OCI-LY7 (cell line): ENCODE data around the gene PDE10A. TPM values are rescaled to one million over a fixed set of nuclear protein-coding genes. Genes with fewer than 3 reads are reported as not detected.

Source experiments
- BruUV-seq: library from RNA; stranded (reverse); fragments of 400-500 nt; replicated peaks from 2 replicates; lab custom pipeline; 2021; lab: Mats Ljungman, UMichigan
- CTCF ChIA-PET: fragments of 300-600 bp; sonication (Branson Sonifier 250); formaldehyde crosslinking; loops from one replicate; lab custom pipeline; 2022; ENCODE audit warnings: antibody characterized with exemption; ENCODE audit not compliant: unreplicated experiment; lab: Charles Lee
- POLR2A ChIA-PET: fragments of 300-600 bp; sonication (Branson Sonifier 250); formaldehyde crosslinking; loops from one replicate; lab custom pipeline; 2022; ENCODE audit warnings: antibody characterized with exemption; lab: Charles Lee
- DNase-seq: peaks from one replicate; pipeline ENCODE4 v3.0.0-alpha.2; 2015; ENCODE audit warnings: low spot score
- H2AFZ ChIP-seq: fragments of 200-600 bp; sonication (generic), shearing (Covaris generic); 2 replicates; pipeline ENCODE4 v1.6.1; 2014; ENCODE audit warnings: mild to moderate bottlenecking, antibody characterized with exemption, low read length, moderate library complexity
- H3K27ac ChIP-seq: fragments of 200-600 bp; sonication (generic); 2 replicates; pipeline ENCODE4 v1.5.1; 2014; ENCODE audit warnings: mixed run types, low read depth, mild to moderate bottlenecking, moderate library complexity, low read length, inconsistent platforms; ENCODE audit not compliant: poor library complexity, severe bottlenecking
- H3K36me3 ChIP-seq: fragments of 200-600 bp; sonication (generic); 2 replicates; pipeline ENCODE4 v1.6.1; 2014; ENCODE audit warnings: mild to moderate bottlenecking, antibody characterized with exemption, low read length, moderate library complexity, mixed read lengths; ENCODE audit not compliant: insufficient read depth
- H3K4me1 ChIP-seq: fragments of 200-600 bp; sonication (generic); 2 replicates; pipeline ENCODE4 v1.5.1; 2014; ENCODE audit warnings: mild to moderate bottlenecking, low read length; ENCODE audit not compliant: insufficient read depth, poor library complexity, severe bottlenecking
- H3K4me2 ChIP-seq: fragments of 200-600 bp; sonication (generic); 2 replicates; pipeline ENCODE4 v1.6.1; 2014; ENCODE audit warnings: mild to moderate bottlenecking, low read length
- H3K4me3 ChIP-seq: fragments of 200-600 bp; sonication (generic); 2 replicates; pipeline ENCODE4 v1.5.1; 2014; ENCODE audit warnings: mild to moderate bottlenecking, low read depth, low read length; ENCODE audit not compliant: poor library complexity, severe bottlenecking
- H3K79me2 ChIP-seq: fragments of 200-600 bp; sonication (generic); 2 replicates; pipeline ENCODE4 v1.6.1; 2016; ENCODE audit warnings: low read depth, mild to moderate bottlenecking, low read length, moderate library complexity, mixed read lengths; ENCODE audit not compliant: insufficient read depth
- H3K9me2 ChIP-seq: fragments of 200-600 bp; sonication (generic); 2 replicates; pipeline ENCODE4 v1.6.1; 2016; ENCODE audit warnings: mild to moderate bottlenecking, low read length, mixed read lengths; ENCODE audit not compliant: insufficient read depth
- H3K9me3 ChIP-seq: fragments of 200-600 bp; sonication (generic); 2 replicates; pipeline ENCODE4 v1.6.1; 2014; ENCODE audit warnings: mild to moderate bottlenecking, mixed run types, low read length, mixed read lengths
- H4K20me1 ChIP-seq: fragments of 200-600 bp; sonication (generic); 2 replicates; pipeline ENCODE4 v1.6.1; 2014; ENCODE audit warnings: mild to moderate bottlenecking, antibody characterized with exemption, low read length, moderate library complexity, mixed read lengths; ENCODE audit not compliant: insufficient read depth
- EZH2phosphoT487 ChIP-seq: fragments of 200-600 bp; sonication (generic); IDR thresholded peaks from 2 replicates; pipeline ENCODE4 v1.6.1; 2018; ENCODE audit warnings: low read depth, borderline replicate concordance, mild to moderate bottlenecking, mixed run types, antibody characterized with exemption, low read length, moderate library complexity, mixed read lengths
- intact Hi-C: fragments of 100-400 bp; cut with micrococcal nuclease; formaldehyde crosslinking; loops from one replicate; pipeline ENCODE4 v1.10.0; 2022; ENCODE audit not compliant: unreplicated experiment
- total RNA-seq, 2 experiments: library from RNA; depleted of rRNA in 1 of 2; stranded (reverse); fragments of >200 nt in 1 of 2; shearing (Covaris generic) in 1 of 2; gene quantifications; 2 replicates each; pipeline ENCODE4 v1.2.3, GENCODE V29; 2014 to 2022
- TF ChIP-seq, protein P1 (sequence below): fragments of 200-600 bp; sonication (generic); conservative IDR thresholded peaks from 2 replicates; pipeline ENCODE4 v1.5.1; 2014; ENCODE audit warnings: mild to moderate bottlenecking, antibody characterized with exemption, low read length, moderate library complexity, mixed read lengths

The PDE10A gene
- total RNA-seq, 2 experiments from 2014 or later: not detected

DNA sequence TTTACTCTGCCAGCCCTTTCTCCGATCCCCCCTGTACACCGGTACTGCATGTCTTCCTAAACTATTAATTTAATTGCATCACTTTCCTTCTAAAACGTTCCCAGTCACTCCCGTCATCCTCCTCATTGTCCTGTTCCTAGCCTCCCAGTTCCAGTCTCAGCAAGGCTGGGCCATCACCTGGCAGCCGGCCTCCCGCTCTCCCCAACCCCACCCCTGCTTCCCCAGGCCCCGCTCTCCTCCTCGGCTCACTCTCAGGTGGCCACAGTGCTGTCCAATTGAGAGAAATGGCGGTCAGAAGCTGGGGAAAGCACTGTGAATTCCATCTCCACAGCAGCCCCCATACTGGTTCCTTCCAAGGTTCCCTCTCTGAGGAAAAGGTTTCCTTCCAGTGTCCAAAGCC lies 8.9 kb downstream of the PDE10A start:
- H3K4me2 ChIP-seq: no peak overlapping the region
- H3K79me2 ChIP-seq: no peaks in the 10 kb centered on the region
- no peaks in the 10 kb centered on the region for H3K36me3 ChIP-seq
- TF ChIP-seq, protein P1, sequence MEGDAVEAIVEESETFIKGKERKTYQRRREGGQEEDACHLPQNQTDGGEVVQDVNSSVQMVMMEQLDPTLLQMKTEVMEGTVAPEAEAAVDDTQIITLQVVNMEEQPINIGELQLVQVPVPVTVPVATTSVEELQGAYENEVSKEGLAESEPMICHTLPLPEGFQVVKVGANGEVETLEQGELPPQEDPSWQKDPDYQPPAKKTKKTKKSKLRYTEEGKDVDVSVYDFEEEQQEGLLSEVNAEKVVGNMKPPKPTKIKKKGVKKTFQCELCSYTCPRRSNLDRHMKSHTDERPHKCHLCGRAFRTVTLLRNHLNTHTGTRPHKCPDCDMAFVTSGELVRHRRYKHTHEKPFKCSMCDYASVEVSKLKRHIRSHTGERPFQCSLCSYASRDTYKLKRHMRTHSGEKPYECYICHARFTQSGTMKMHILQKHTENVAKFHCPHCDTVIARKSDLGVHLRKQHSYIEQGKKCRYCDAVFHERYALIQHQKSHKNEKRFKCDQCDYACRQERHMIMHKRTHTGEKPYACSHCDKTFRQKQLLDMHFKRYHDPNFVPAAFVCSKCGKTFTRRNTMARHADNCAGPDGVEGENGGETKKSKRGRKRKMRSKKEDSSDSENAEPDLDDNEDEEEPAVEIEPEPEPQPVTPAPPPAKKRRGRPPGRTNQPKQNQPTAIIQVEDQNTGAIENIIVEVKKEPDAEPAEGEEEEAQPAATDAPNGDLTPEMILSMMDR: no peak
- no peak for TF ChIP-seq EZH2phosphoT487
- CTCF ChIA-PET: no interaction called here
- POLR2A ChIA-PET: interaction anchor here (0.7 kb wide), 1 partner anchor 555 kb away, joined by 6 read pairs; no protein-coding TSS in a partner anchor
- no peaks in the 10 kb centered on the region for H3K9me2 ChIP-seq
- DNase-seq: no peak
- H2AFZ ChIP-seq: no peak overlapping the region
- H4K20me1 ChIP-seq: no peaks in the 10 kb centered on the region
- H3K9me3 ChIP-seq: no peaks in the 10 kb centered on the region
- no peaks in the 10 kb centered on the region for H3K4me1 ChIP-seq
- intact Hi-C loops: no loop called here
- H3K27ac ChIP-seq: no peak overlapping the region
- no peak overlapping the region for H3K4me3 ChIP-seq
- BruUV-seq: no TSS peak

DNA sequence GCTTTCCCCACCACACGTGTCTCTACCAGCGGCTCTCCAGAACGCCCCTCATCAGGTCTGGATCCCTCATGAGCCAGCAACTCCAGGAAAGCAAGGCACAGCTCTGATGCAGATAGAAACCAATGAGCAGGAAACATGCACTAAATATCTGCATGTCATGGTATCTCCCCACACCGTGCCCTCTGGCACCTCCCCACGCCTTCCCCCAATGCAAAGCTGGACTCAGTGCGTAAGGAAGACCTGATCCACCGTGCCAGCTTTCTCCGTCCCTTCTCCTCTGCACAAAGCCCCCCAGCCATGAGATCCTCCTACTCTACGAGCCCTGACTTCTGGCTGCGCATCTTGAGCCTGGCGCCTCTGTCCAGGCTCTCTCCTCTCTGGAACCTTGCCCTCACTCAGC lies 9.4 kb downstream of the PDE10A start:
- Histone ChIP-seq H3K9me2 (no peaks in the 10 kb centered on the region), H3K36me3 (no peaks in the 10 kb centered on the region), H3K4me1 (no peaks in the 10 kb centered on the region), H3K4me3 (no peak overlapping the region), H2AFZ (no peak overlapping the region), H3K9me3 (no peaks in the 10 kb centered on the region), H3K79me2 (no peaks in the 10 kb centered on the region), H4K20me1 (no peaks in the 10 kb centered on the region), H3K27ac (no peak overlapping the region), H3K4me2 (no peak overlapping the region)
- POLR2A ChIA-PET: no interaction called here
- CTCF ChIA-PET: no interaction called here
- no peak for DNase-seq
- TF ChIP-seq, protein P1: no peak
- TF ChIP-seq EZH2phosphoT487: no peak
- intact Hi-C loops: no loop called here
- BruUV-seq: no TSS peak

- intact Hi-C loops: no loop called here
- Histone ChIP-seq H3K27ac (no peak overlapping the region), H3K4me1 (no peaks in the 10 kb centered on the region), H3K79me2 (no peaks in the 10 kb centered on the region), H3K4me2 (no peak overlapping the region), H3K9me2 (no peaks in the 10 kb centered on the region), H4K20me1 (no peaks in the 10 kb centered on the region), H3K4me3 (no peak overlapping the region), H3K36me3 (no peaks in the 10 kb centered on the region), H3K9me3 (no peaks in the 10 kb centered on the region), H2AFZ (no peak overlapping the region)
- POLR2A ChIA-PET: no interaction called here
- BruUV-seq: no TSS peak
- no peak for TF ChIP-seq EZH2phosphoT487
- TF ChIP-seq, protein P1: no peak
- CTCF ChIA-PET: no interaction called here
- no peak for DNase-seq
These were observed 9.8 kb downstream of the PDE10A start for GRCh38 chr6:165653196-165653595.
